Osteoblast (primary cell): ENCODE measurements around the gene PEF1. TPM values are rescaled to one million over a fixed set of nuclear protein-coding genes. Genes with fewer than 3 reads are reported as not detected.

ENCODE experiments used
- DNase-seq: peaks from one replicate; pipeline ENCODE4 v3.0.0; 2011; ENCODE audit warnings: low spot score, mixed read lengths; ENCODE audit not compliant: insufficient read length; ENCODE audit errors: missing footprints
- H2AFZ ChIP-seq: 2 replicates; pipeline ENCODE4 v1.6.0; 2011; ENCODE audit warnings: mild to moderate bottlenecking, low read length
- H3K27ac ChIP-seq: 2 replicates; pipeline ENCODE4 v1.5.1; 2011; ENCODE audit warnings: mild to moderate bottlenecking, low read depth, low read length, moderate library complexity
- H3K27me3 ChIP-seq: 2 replicates; pipeline ENCODE4 v1.6.0; 2012; ENCODE audit warnings: mild to moderate bottlenecking, control low read depth, inconsistent platforms, low read length, moderate library complexity; ENCODE audit not compliant: insufficient read depth
- H3K36me3 ChIP-seq: 2 replicates; pipeline ENCODE4 v1.5.1; 2011; ENCODE audit warnings: mild to moderate bottlenecking, low read length, control low read depth, moderate library complexity; ENCODE audit not compliant: insufficient read depth
- H3K4me1 ChIP-seq: 2 replicates; pipeline ENCODE4 v1.5.1; 2011; ENCODE audit warnings: mild to moderate bottlenecking, low read length, control low read depth, moderate library complexity; ENCODE audit not compliant: insufficient read depth
- H3K4me2 ChIP-seq: 2 replicates; pipeline ENCODE4 v1.6.0; 2011; ENCODE audit warnings: mild to moderate bottlenecking, low read length; ENCODE audit not compliant: insufficient read depth
- H3K4me3 ChIP-seq: fragments of 200-600 bp; sonication (generic); 3 replicates; pipeline ENCODE4 v1.5.1; 2012; ENCODE audit warnings: mild to moderate bottlenecking, low read length, inconsistent platforms; ENCODE audit not compliant: insufficient read depth
- H3K79me2 ChIP-seq: 2 replicates; pipeline ENCODE4 v1.6.0; 2012; ENCODE audit warnings: mild to moderate bottlenecking, low read length, control low read depth, inconsistent platforms; ENCODE audit not compliant: insufficient read depth
- H3K9me3 ChIP-seq: 2 replicates; pipeline ENCODE4 v1.5.1; 2011; ENCODE audit warnings: low read depth, low read length, control low read depth
- H4K20me1 ChIP-seq: 2 replicates; pipeline ENCODE4 v1.6.0; 2012; ENCODE audit warnings: mild to moderate bottlenecking, low read length, control low read depth; ENCODE audit not compliant: insufficient read depth
- CTCF ChIP-seq: IDR thresholded peaks from 2 replicates; pipeline ENCODE4 v1.5.1; 2011; ENCODE audit warnings: mild to moderate bottlenecking, low read depth, low read length, moderate library complexity; ENCODE audit errors: extremely low read depth
- total RNA-seq: library from RNA; depleted of rRNA; stranded (reverse); fragments of >200 nt; gene quantifications from 2 replicates; pipeline ENCODE4 v1.2.3, GENCODE V29; 2012

Gene PEF1
- total RNA-seq, 1 donor: 86.5 TPM

- no peak for TF ChIP-seq CTCF
- peaks cover 93% of the 10 kb centered on the region for H3K36me3 ChIP-seq
These were observed 11.1 kb upstream of the PEF1 start for GRCh38 chr1:31655756-31656155.

DNA sequence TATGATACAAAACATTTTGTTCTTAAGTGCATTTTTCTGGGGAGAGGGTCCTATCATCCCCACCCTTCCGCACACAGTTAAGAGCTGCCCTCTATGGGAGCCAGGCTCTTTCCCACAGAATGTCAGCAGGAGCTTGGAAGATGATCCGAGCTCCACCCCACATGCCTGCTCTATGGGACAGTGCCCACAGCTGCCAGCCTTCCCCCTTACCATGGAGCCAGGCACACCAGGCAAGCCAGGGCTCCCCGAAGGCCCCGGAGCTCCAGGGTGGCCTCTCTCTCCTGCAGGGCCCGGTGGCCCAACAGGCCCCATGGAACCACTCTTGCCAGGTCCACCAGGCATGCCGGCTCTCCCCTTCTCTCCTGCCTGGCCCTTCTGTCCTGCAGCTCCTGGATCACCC lies 10.4 kb upstream of the PEF1 start:
- Histone ChIP-seq H3K27ac (no peak overlapping the region), H3K79me2 (no peaks in the 10 kb centered on the region), H3K4me3 (no peak overlapping the region), H3K36me3 (peaks cover 91% of the 10 kb centered on the region), H3K4me2 (no peak overlapping the region), H4K20me1 (peaks cover 7% of the 10 kb centered on the region), H2AFZ (no peak overlapping the region), H3K27me3 (no peaks in the 10 kb centered on the region), H3K4me1 (peaks cover 25% of the 10 kb centered on the region), H3K9me3 (no peaks in the 10 kb centered on the region)
- no peak for TF ChIP-seq CTCF
- no peak for DNase-seq

More at GRCh38 chr1:31655756-31656155, 11.1 kb upstream of the PEF1 start:
- Histone ChIP-seq H3K4me2 (no peak overlapping the region), H4K20me1 (peaks cover 9% of the 10 kb centered on the region), H3K27me3 (no peaks in the 10 kb centered on the region), H3K4me3 (no peak overlapping the region), H2AFZ (no peak overlapping the region), H3K79me2 (no peaks in the 10 kb centered on the region), H3K27ac (no peak overlapping the region), H3K4me1 (peaks cover 18% of the 10 kb centered on the region), H3K9me3 (no peaks in the 10 kb centered on the region)
- DNase-seq: peak; percentile 64

- peak; percentile 19 for DNase-seq
- H4K20me1 ChIP-seq: peaks cover 5% of the 10 kb centered on the region
- H3K4me1 ChIP-seq: peaks cover 32% of the 10 kb centered on the region
- H3K27ac ChIP-seq: no peak overlapping the region
- no peaks in the 10 kb centered on the region for H3K79me2 ChIP-seq
- no peaks in the 10 kb centered on the region for H3K27me3 ChIP-seq
- no peak overlapping the region for H2AFZ ChIP-seq
- H3K36me3 ChIP-seq: peaks cover 88% of the 10 kb centered on the region
- no peaks in the 10 kb centered on the region for H3K9me3 ChIP-seq
- no peak for TF ChIP-seq CTCF
- no peak overlapping the region for H3K4me3 ChIP-seq
- no peak overlapping the region for H3K4me2 ChIP-seq
These were observed 9.7 kb upstream of the PEF1 start for GRCh38 chr1:31654474-31654776.

DNA sequence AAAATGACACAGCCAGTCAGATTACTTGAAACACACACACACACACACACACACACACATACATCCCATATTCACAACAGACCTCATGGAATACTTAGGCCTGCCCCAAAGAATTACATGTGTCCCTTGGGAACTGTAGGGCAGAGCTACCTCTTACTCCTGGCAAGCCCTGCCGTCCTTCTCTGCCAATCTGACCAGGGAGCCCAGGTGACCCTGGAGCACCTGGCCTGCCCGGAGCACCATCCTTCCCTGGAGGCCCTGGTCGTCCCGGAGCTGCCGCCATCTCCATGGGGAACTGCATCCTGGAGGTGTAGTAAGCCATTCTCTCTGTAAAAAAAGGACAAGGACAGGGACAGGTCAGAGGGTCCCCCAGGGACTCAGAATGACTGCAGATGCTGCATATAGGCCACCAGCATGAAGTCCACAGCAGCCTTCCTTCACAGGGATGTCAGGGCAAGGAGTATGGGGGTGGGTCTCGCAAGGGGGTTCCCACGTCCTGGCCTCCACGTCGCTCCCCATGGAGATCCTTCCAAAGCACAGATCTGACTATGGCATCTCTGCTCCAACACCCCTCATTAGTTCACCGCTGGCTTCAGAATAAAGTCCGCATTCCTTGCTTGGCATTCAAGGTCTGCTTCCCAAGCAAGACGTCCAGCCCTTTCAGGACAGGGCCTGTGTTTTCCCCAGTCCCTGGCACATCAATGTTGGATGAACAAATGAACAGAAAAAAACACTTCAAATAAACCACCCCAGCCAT lies 9.2 kb upstream of the PEF1 start:
- Histone ChIP-seq H3K4me1 (peaks cover 33% of the 10 kb centered on the region), H3K4me2 (no peak overlapping the region), H3K4me3 (no peak overlapping the region), H4K20me1 (peaks cover 5% of the 10 kb centered on the region), H3K36me3 (peaks cover 84% of the 10 kb centered on the region), H3K27ac (no peak overlapping the region), H3K79me2 (no peaks in the 10 kb centered on the region), H2AFZ (no peak overlapping the region), H3K9me3 (no peaks in the 10 kb centered on the region), H3K27me3 (no peaks in the 10 kb centered on the region)
- peak; percentile 42 for DNase-seq
- no peak for TF ChIP-seq CTCF
